Esophagus squamous epithelium (tissue), 5 donors: ENCODE data around the gene PNO1. TPM values are rescaled to one million over a fixed set of nuclear protein-coding genes. Genes with fewer than 3 reads are reported as not detected.

ENCODE experiments used
- DNase-seq: peaks from one replicate; lab custom pipeline; 2025; lab: John Stamatoyannopoulos, UW
- H3K27ac ChIP-seq, 4 donors: fragments of 200-600 bp; sonication (generic); one replicate each; pipeline ENCODE4 v1.5.1; 2016 to 2019; ENCODE audit warnings: mild to moderate bottlenecking in 1 of 4
- H3K27me3 ChIP-seq, 4 donors: fragments of 200-600 bp; sonication (generic); 1 replicate in 3 of 4; 2 replicates in 1 of 4; pipeline versions ENCODE4 v1.5.1 to v1.6.0; 2017 to 2021; ENCODE audit warnings: antibody characterized with exemption in 1 of 4
- H3K36me3 ChIP-seq, 3 donors: fragments of 200-600 bp; sonication (generic); one replicate each; pipeline ENCODE4 v1.5.1; 2016 to 2019
- H3K4me1 ChIP-seq, 3 donors: fragments of 200-600 bp; sonication (generic); one replicate each; pipeline ENCODE4 v1.5.1; 2017 to 2019
- H3K4me3 ChIP-seq, 4 donors: fragments of 200-600 bp; sonication (generic); 1 replicate in 3 of 4; 2 replicates in 1 of 4; pipeline ENCODE4 v1.5.1; 2016 to 2019; ENCODE audit warnings: mild to moderate bottlenecking in 2 of 4, moderate library complexity in 1 of 4
- H3K9me3 ChIP-seq, 3 donors: fragments of 200-600 bp; sonication (generic); one replicate each; pipeline ENCODE4 v1.5.1; 2016 to 2019
- POLR2A ChIP-seq, 4 donors: fragments of 450-650 bp; IDR thresholded peaks; one replicate each; pipeline ENCODE4 v1.6.1; 2017; ENCODE audit warnings: antibody characterized with exemption in 4 of 4, mild to moderate bottlenecking in 4 of 4, moderate library complexity in 3 of 4
- WGBS, 2 donors: methylation state at CpG; one replicate each; pipeline ENCODE4 v1.1.5; 2018; 5-methylcytosine and 5-hydroxymethylcytosine counted together
- intact Hi-C: fragments of 100-400 bp; cut with DNase I; formaldehyde crosslinking; loops from one replicate; pipeline ENCODE4 v1.15.0; 2022
- total RNA-seq, 4 donors: library from RNA; depleted of rRNA; stranded (reverse); fragments of >200 nt; gene quantifications; one replicate each; pipeline ENCODE4 v1.1.0, GENCODE V29; 2016
- TF ChIP-seq, protein P1 (sequence below), 6 experiments: fragments of 450-650 bp in 4 of 6; fragments of 200-600 bp in 2 of 6; sonication (generic) in 2 of 6; IDR thresholded peaks; one replicate each; pipeline ENCODE4 v1.5.1; 2016 to 2019; ENCODE audit warnings: antibody characterized with exemption in 6 of 6, mild to moderate bottlenecking in 4 of 6, moderate library complexity in 4 of 6
- donor health status: DM: yes; HTN: yes; CAD: no.

The PNO1 gene
- total RNA-seq, 4 donors from 2014 or later: 7.9 to 25.6 (median 15.8) TPM

DNA sequence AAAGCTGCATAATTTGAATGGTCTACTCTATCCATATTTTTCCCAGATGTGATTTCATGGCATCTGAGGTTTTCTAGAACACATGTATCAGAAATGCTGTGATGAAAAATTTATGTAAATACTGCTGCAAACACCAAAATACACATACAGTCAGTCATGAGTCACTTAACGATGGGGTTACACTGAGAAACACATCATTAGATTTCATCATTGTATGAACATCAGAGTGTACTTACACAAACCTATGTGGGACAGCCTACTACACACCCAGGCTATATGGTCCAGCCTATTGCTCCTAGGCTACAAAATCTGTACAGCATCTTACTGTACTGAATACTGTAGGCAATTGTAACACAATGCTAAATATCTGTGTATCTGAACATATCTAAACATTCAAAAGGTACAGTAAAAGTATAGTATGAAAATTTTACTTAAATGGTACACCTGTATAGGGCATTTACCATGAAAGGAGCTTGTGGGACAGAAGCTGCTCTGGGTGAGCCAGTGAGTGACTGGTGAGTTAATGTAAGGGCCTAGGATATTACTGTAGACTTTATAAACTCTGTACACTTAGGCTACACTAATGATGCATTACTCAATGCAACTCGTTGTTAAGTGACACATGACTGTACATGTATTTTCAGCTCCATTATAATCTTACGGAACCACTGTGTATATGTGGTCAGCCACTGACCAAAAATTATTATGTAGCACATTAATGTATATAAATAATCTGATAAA, 33.5 kb downstream of the PNO1 start:
- TF ChIP-seq, protein P1, sequence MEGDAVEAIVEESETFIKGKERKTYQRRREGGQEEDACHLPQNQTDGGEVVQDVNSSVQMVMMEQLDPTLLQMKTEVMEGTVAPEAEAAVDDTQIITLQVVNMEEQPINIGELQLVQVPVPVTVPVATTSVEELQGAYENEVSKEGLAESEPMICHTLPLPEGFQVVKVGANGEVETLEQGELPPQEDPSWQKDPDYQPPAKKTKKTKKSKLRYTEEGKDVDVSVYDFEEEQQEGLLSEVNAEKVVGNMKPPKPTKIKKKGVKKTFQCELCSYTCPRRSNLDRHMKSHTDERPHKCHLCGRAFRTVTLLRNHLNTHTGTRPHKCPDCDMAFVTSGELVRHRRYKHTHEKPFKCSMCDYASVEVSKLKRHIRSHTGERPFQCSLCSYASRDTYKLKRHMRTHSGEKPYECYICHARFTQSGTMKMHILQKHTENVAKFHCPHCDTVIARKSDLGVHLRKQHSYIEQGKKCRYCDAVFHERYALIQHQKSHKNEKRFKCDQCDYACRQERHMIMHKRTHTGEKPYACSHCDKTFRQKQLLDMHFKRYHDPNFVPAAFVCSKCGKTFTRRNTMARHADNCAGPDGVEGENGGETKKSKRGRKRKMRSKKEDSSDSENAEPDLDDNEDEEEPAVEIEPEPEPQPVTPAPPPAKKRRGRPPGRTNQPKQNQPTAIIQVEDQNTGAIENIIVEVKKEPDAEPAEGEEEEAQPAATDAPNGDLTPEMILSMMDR (IDR thresholded peaks at IDR 0.05): no peak
- no peak for TF ChIP-seq POLR2A (IDR thresholded peaks at IDR 0.05)
- intact Hi-C loops: loop anchor here (10.0 kb wide), 1 partner anchor 94 kb away; no protein-coding TSS in a partner anchor
- Histone ChIP-seq H3K4me3 (no peak overlapping the region), H3K4me1 (peaks cover 0 to 69% (median 16%) of the 10 kb centered on the region in 3 donors), H3K9me3 (no peaks in the 10 kb centered on the region), H3K36me3 (peaks cover 0 to 11% (median 0%) of the 10 kb centered on the region in 3 donors), H3K27ac (no peak overlapping the region), H3K27me3 (no peaks in the 10 kb centered on the region)
- no peak for DNase-seq
- WGBS, 2 donors: 26 to 37% methylated on average over 3 of the region's 3 CpGs

DNA sequence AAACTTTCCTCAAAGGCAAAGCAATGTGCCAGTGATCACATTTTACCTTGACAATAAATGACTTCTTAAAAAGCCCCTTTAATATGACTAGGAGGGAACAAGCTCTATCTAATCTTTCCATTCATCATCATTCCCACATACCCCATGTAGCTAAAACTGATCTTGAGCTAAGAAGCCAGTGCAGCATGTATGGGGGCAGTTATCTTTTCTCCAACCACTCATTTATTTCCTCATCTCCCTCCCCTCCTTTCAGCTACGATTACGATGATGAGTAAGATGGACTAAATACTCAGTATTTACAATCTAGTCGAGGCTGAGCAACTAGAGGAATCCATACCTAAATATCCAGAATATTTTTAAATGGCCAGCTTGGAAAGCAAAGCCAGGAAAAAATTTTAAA, 35.5 kb downstream of the PNO1 start:
- 40 to 48% methylated on average over 3 of the region's 3 CpGs for WGBS, 2 donors
- TF ChIP-seq, protein P1 (IDR thresholded peaks at IDR 0.05): no peak
- no peak for TF ChIP-seq POLR2A (IDR thresholded peaks at IDR 0.05)
- H3K9me3 ChIP-seq: no peaks in the 10 kb centered on the region
- intact Hi-C loops: loop anchor here (10.0 kb wide), 1 partner anchor 92 kb away; no protein-coding TSS in a partner anchor
- H3K27ac ChIP-seq: peak overlapping the region in 1 of 4 donors; percentile 40
- H3K27me3 ChIP-seq: no peaks in the 10 kb centered on the region
- H3K4me1 ChIP-seq: peaks cover 0 to 82% (median 20%) of the 10 kb centered on the region in 3 donors
- no peaks in the 10 kb centered on the region for H3K36me3 ChIP-seq
- no peak overlapping the region for H3K4me3 ChIP-seq
- no peak for DNase-seq

GRCh38 chr2:68193787-68194372, 36.2 kb downstream of the PNO1 start:
- intact Hi-C loops: loop anchor here (10.0 kb wide), 1 partner anchor 91 kb away; no protein-coding TSS in a partner anchor
- peak overlapping the region in 2 of 4 donors; percentile 40 for H3K27ac ChIP-seq

DNA sequence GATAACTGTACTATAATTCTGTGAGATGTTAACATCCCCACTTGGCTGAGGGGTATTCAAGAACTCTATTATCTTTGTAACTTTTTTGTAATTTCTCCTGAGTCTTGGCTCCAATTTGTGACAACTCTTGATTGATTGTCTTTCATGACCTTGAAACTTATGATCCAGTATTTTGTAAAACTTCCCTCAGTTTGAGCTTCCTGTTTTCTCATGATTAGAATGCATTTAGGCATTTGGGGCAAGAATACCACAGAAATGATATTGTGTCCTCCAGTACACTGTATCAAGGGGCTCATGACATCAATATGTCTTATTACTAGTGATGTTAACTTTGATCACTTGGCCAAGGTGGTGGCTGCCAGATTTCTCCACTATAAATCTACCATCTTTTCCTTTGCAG, 37.4 kb downstream of the PNO1 start:
- DNase-seq: no peak
- no peaks in the 10 kb centered on the region for H3K36me3 ChIP-seq
- intact Hi-C loops: loop anchor here (10.0 kb wide), 1 partner anchor 90 kb away; no protein-coding TSS in a partner anchor
- H3K4me3 ChIP-seq: no peak overlapping the region
- H3K4me1 ChIP-seq: peaks cover 0 to 69% (median 20%) of the 10 kb centered on the region in 3 donors
- TF ChIP-seq POLR2A (IDR thresholded peaks at IDR 0.05): no peak
- TF ChIP-seq, protein P1 (IDR thresholded peaks at IDR 0.05): no peak
- no peaks in the 10 kb centered on the region for H3K27me3 ChIP-seq
- H3K27ac ChIP-seq: no peak overlapping the region
- no peaks in the 10 kb centered on the region for H3K9me3 ChIP-seq

More at GRCh38 chr2:68193787-68194372, 36.2 kb downstream of the PNO1 start:
- TF ChIP-seq POLR2A (IDR thresholded peaks at IDR 0.05): no peak
- TF ChIP-seq, protein P1 (IDR thresholded peaks at IDR 0.05): no peak
- Histone ChIP-seq H3K36me3 (no peaks in the 10 kb centered on the region), H3K4me3 (no peak overlapping the region), H3K27me3 (no peaks in the 10 kb centered on the region), H3K9me3 (no peaks in the 10 kb centered on the region), H3K4me1 (peaks cover 0 to 79% (median 20%) of the 10 kb centered on the region in 3 donors)
- no peak for DNase-seq
- 66 to 70% methylated on average over 4 of the region's 4 CpGs for WGBS, 2 donors
